Prostate gland (tissue), 2 donors: ENCODE results near the gene TOM1L2. TPM values are rescaled to one million over a fixed set of nuclear protein-coding genes. Genes with fewer than 3 reads are reported as not detected.

Experiments used
- DNase-seq: peaks from one replicate; pipeline ENCODE4 v3.0.0-alpha.2; 2019; ENCODE audit warnings: low spot score
- H3K27ac ChIP-seq, 2 donors: fragments of 200-600 bp; sonication (generic); 2 replicates each; pipeline ENCODE4 v1.5.1; 2017 to 2019
- H3K27me3 ChIP-seq: fragments of 200-600 bp; sonication (generic); replicated peaks from 2 replicates; pipeline ENCODE4 v1.5.1; 2019; ENCODE audit not compliant: insufficient read depth
- H3K36me3 ChIP-seq, 2 donors: fragments of 200-600 bp; sonication (generic); 1 replicate in 1 of 2; 2 replicates in 1 of 2; pipeline versions ENCODE4 v1.5.1 to v1.8.1; 2017 to 2019
- H3K4me1 ChIP-seq: fragments of 200-600 bp; sonication (generic); replicated peaks from 2 replicates; pipeline ENCODE4 v1.5.1; 2019
- H3K4me3 ChIP-seq, 2 donors: fragments of 200-600 bp; sonication (generic); 2 replicates each; pipeline ENCODE4 v1.5.1; 2017 to 2019
- H3K9me3 ChIP-seq: fragments of 200-600 bp; sonication (generic); 2 replicates; pipeline ENCODE4 v1.5.1; 2017
- CTCF ChIP-seq, 4 experiments: fragments of 200-600 bp in 2 of 4; fragments of 450-650 bp in 2 of 4; sonication (generic) in 2 of 4; IDR thresholded peaks; 1 replicate in 3 of 4; 2 replicates in 1 of 4; pipeline ENCODE4 v1.5.1; 2016 to 2019; ENCODE audit warnings: antibody characterized with exemption in 4 of 4, mild to moderate bottlenecking in 2 of 4, moderate library complexity in 2 of 4
- POLR2A ChIP-seq: fragments of 450-650 bp; IDR thresholded peaks from one replicate; pipeline ENCODE4 v1.6.1; 2016; ENCODE audit warnings: antibody characterized with exemption, mild to moderate bottlenecking
- POLR2AphosphoS5 ChIP-seq: sonication (generic); formaldehyde crosslinking; IDR thresholded peaks from one replicate; pipeline ENCODE4 v1.6.1; 2017; ENCODE audit warnings: antibody characterized with exemption
- WGBS: methylation state at CpG from one replicate; pipeline ENCODE4 v1.1.5; 2018; 5-methylcytosine and 5-hydroxymethylcytosine counted together
- intact Hi-C: fragments of 100-400 bp; cut with DNase I; formaldehyde crosslinking; loops from one replicate; pipeline ENCODE4 v1.14.2; 2022
- total RNA-seq, 2 donors: library from RNA; depleted of rRNA; stranded (reverse); fragments of >200 nt; gene quantifications; one replicate each; pipeline ENCODE4 v1.1.0, GENCODE V29; 2016

TOM1L2 gene
- total RNA-seq, 2 donors from 2014 or later, result 162 to 185 TPM

- 6% methylated on average over 42 of the region's 52 CpGs for WGBS
- intact Hi-C loops, result no loop called here
- Histone ChIP-seq H3K9me3 (no peaks in the 10 kb centered on the region), H3K36me3 (no peaks in the 10 kb centered on the region), H3K27ac (peak within 1 kb of the TSS; percentile 100), H3K4me1 (peaks cover 45% of the 10 kb centered on the region), H3K4me3 (peak within 1 kb of the TSS; percentile 84 to 96), H3K27me3 (no peaks in the 10 kb centered on the region)
- peak; percentile 72 for TF ChIP-seq POLR2A
- peak; percentile 34 for TF ChIP-seq POLR2AphosphoS5
- TF ChIP-seq CTCF (IDR thresholded peaks at IDR 0.05), result no peak
- no peak for DNase-seq
These were observed 135.3 kb downstream of the TOM1L2 start, which contains the start of gene SREBF1 for GRCh38 chr17:17836818-17837379. Gene SREBF1, minus strand, starts transcription at chr17:17836986. Its CDS starts 169 bp downstream, at chr17:17836817.

GRCh38 chr17:17836250-17836817 lies 135.9 kb downstream of the TOM1L2 start:
- Histone ChIP-seq H3K4me3 (peak overlapping the region; percentile 84 to 96), H3K9me3 (no peaks in the 10 kb centered on the region), H3K36me3 (no peaks in the 10 kb centered on the region), H3K4me1 (peaks cover 39% of the 10 kb centered on the region), H3K27ac (peak overlapping the region; percentile 100), H3K27me3 (no peaks in the 10 kb centered on the region)
- intact Hi-C loops, result no loop called here
- under 1% methylated on average over 67 of the region's 69 CpGs for WGBS
- peak; percentile 100 for TF ChIP-seq POLR2A
- peak; percentile 100 for TF ChIP-seq POLR2AphosphoS5
- peak in 1 of 4 experiments; percentile 13 for TF ChIP-seq CTCF (IDR thresholded peaks at IDR 0.05)
- peak; percentile 98 for DNase-seq

- H3K27me3 ChIP-seq, result no peaks in the 10 kb centered on the region
- no peaks in the 10 kb centered on the region for H3K9me3 ChIP-seq
- peaks cover 33% of the 10 kb centered on the region for H3K4me1 ChIP-seq
- DNase-seq, result no peak
- intact Hi-C loops, result no loop called here
- H3K4me3 ChIP-seq, result peak overlapping the region; percentile 84 to 96
- TF ChIP-seq CTCF (IDR thresholded peaks at IDR 0.05), result no peak
- TF ChIP-seq POLR2A, result no peak
- no peak for TF ChIP-seq POLR2AphosphoS5
- H3K27ac ChIP-seq, result peak overlapping the region; percentile 100
- no peaks in the 10 kb centered on the region for H3K36me3 ChIP-seq
- 27% methylated on average over 25 of the region's 25 CpGs for WGBS
These were observed 136.6 kb downstream of the TOM1L2 start for GRCh38 chr17:17835415-17836249.

- Histone ChIP-seq H3K9me3 (no peaks in the 10 kb centered on the region), H3K27me3 (no peaks in the 10 kb centered on the region), H3K4me1 (peaks cover 31% of the 10 kb centered on the region), H3K27ac (peak overlapping the region; percentile 100), H3K36me3 (no peaks in the 10 kb centered on the region), H3K4me3 (no peak overlapping the region)
- TF ChIP-seq POLR2AphosphoS5, result no peak
- DNase-seq, result no peak
- intact Hi-C loops, result no loop called here
- 81% methylated on average over 4 of the region's 4 CpGs for WGBS
These were observed 137.2 kb downstream of the TOM1L2 start for GRCh38 chr17:17834974-17835373.

- Histone ChIP-seq H3K9me3 (no peaks in the 10 kb centered on the region), H3K27ac (peak overlapping the region in 1 of 2 donors; percentile 100), H3K4me3 (no peak overlapping the region), H3K4me1 (peaks cover 25% of the 10 kb centered on the region), H3K36me3 (no peaks in the 10 kb centered on the region), H3K27me3 (no peaks in the 10 kb centered on the region)
- TF ChIP-seq POLR2A (no peak), POLR2AphosphoS5 (no peak), CTCF (IDR thresholded peaks at IDR 0.05) (no peak)
- 83% methylated on average over 8 of the region's 8 CpGs for WGBS
- intact Hi-C loops, result no loop called here
- DNase-seq, result no peak
These were observed 138.4 kb downstream of the TOM1L2 start for GRCh38 chr17:17833658-17834357.
